Measurements from ENCODE around the gene SLC5A10. TPM values are rescaled to one million over a fixed set of nuclear protein-coding genes. Genes with fewer than 3 reads are reported as not detected.

SLC5A10 gene
- total RNA-seq (2014; rRNA removed; shearing (Covaris generic)) (0.10 TPM in 1 of 2 replicates, not detected in the other), polyA plus RNA-seq (2016; fragmentation: Nextera tagmentation; extraction: Ambion mirVana) (not detected in 2 replicates)
- long read RNA-seq, partial matches to known transcripts = 0 of 2 reads
- long read RNA-seq, other reads (novel, unspliced or antisense) = 2 of 2 reads

DNA sequence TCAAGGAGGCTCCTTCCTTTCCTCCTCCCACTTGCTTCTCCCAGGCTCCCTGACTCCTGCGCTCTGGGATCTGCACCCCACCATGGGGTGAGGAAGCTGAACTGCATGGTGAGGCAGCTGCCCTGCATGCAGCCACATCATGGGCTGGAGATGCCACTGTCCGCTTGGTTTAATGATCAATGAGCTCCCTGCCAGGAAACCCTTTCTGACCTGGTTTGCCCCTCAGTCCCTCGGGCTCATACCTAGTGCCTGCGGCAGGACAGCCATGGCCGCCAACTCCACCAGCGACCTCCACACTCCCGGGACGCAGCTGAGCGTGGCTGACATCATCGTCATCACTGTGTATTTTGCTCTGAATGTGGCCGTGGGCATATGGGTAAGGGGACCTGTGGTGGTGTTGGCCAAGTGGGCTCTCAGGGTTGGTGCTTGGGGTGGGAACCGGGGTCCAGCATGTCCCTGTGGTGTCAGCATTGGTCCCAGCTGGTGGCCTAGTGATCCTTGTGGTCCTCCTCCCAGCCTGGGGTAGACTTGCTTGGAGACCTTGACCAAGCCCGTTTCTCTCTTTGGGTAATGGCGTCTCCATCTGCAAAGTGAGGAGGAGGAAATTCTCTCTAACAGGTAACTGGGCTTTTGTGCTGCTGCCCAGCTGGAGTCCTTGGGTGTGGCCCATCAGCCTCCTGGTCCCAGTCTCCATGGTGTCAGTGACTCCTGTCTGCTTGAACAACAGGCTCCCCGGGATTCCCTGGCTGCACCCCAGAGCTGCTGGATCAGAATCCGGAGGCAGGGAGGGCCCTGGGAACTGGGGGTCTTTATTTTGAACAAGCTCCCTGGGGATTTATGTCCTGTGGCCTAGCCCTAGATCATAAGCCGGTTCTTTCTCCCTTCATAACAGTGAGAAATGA, at the start of gene SLC5A10:
TSS of gene SLC5A10 (plus strand) at position 225 of the 902 bp plus-strand sequence. CDS start at position 266, 41 bp downstream.
- Mint-ChIP-seq H3K4me3 (no peak within 1 kb of the TSS), H3K27me3 (ENCODE audit: insufficient read depth, low read depth, poor library complexity) (peaks cover 7% of the 10 kb centered on the region), H3K9me3 (peaks cover 2% of the 10 kb centered on the region; the same call in 1 of the 3 replicates), H3K36me3 (ENCODE audit: low read depth) (no peaks in the 10 kb centered on the region), H3K27ac (no peak within 1 kb of the TSS), H3K4me1 (no peaks in the 10 kb centered on the region)
- Histone ChIP-seq H3K4me1 (ENCODE audit: insufficient read depth) (no peaks in the 10 kb centered on the region), H3K27ac (ENCODE audit: low read depth) (no peak within 1 kb of the TSS), H3K9me2 (ENCODE audit: insufficient read depth) (no peaks in the 10 kb centered on the region), H4K20me1 (replicated peaks; ENCODE audit: insufficient read depth) (no peaks in the 10 kb centered on the region), H3K36me3 (ENCODE audit: insufficient read depth) (no peaks in the 10 kb centered on the region), H2AFZ (peak within 1 kb of the TSS; percentile 74; the same call in 1 of the 2 replicates), H3K4me2 (no peak within 1 kb of the TSS), H3F3A (replicated peaks; ENCODE audit: low read depth) (no peaks in the 10 kb centered on the region), H3K79me2 (replicated peaks; ENCODE audit: insufficient read depth) (no peaks in the 10 kb centered on the region), H3K4me3 (no peak within 1 kb of the TSS), H3K27me3 (ENCODE audit: insufficient read depth) (no peaks in the 10 kb centered on the region)
- TF ChIP-seq, protein P1, sequence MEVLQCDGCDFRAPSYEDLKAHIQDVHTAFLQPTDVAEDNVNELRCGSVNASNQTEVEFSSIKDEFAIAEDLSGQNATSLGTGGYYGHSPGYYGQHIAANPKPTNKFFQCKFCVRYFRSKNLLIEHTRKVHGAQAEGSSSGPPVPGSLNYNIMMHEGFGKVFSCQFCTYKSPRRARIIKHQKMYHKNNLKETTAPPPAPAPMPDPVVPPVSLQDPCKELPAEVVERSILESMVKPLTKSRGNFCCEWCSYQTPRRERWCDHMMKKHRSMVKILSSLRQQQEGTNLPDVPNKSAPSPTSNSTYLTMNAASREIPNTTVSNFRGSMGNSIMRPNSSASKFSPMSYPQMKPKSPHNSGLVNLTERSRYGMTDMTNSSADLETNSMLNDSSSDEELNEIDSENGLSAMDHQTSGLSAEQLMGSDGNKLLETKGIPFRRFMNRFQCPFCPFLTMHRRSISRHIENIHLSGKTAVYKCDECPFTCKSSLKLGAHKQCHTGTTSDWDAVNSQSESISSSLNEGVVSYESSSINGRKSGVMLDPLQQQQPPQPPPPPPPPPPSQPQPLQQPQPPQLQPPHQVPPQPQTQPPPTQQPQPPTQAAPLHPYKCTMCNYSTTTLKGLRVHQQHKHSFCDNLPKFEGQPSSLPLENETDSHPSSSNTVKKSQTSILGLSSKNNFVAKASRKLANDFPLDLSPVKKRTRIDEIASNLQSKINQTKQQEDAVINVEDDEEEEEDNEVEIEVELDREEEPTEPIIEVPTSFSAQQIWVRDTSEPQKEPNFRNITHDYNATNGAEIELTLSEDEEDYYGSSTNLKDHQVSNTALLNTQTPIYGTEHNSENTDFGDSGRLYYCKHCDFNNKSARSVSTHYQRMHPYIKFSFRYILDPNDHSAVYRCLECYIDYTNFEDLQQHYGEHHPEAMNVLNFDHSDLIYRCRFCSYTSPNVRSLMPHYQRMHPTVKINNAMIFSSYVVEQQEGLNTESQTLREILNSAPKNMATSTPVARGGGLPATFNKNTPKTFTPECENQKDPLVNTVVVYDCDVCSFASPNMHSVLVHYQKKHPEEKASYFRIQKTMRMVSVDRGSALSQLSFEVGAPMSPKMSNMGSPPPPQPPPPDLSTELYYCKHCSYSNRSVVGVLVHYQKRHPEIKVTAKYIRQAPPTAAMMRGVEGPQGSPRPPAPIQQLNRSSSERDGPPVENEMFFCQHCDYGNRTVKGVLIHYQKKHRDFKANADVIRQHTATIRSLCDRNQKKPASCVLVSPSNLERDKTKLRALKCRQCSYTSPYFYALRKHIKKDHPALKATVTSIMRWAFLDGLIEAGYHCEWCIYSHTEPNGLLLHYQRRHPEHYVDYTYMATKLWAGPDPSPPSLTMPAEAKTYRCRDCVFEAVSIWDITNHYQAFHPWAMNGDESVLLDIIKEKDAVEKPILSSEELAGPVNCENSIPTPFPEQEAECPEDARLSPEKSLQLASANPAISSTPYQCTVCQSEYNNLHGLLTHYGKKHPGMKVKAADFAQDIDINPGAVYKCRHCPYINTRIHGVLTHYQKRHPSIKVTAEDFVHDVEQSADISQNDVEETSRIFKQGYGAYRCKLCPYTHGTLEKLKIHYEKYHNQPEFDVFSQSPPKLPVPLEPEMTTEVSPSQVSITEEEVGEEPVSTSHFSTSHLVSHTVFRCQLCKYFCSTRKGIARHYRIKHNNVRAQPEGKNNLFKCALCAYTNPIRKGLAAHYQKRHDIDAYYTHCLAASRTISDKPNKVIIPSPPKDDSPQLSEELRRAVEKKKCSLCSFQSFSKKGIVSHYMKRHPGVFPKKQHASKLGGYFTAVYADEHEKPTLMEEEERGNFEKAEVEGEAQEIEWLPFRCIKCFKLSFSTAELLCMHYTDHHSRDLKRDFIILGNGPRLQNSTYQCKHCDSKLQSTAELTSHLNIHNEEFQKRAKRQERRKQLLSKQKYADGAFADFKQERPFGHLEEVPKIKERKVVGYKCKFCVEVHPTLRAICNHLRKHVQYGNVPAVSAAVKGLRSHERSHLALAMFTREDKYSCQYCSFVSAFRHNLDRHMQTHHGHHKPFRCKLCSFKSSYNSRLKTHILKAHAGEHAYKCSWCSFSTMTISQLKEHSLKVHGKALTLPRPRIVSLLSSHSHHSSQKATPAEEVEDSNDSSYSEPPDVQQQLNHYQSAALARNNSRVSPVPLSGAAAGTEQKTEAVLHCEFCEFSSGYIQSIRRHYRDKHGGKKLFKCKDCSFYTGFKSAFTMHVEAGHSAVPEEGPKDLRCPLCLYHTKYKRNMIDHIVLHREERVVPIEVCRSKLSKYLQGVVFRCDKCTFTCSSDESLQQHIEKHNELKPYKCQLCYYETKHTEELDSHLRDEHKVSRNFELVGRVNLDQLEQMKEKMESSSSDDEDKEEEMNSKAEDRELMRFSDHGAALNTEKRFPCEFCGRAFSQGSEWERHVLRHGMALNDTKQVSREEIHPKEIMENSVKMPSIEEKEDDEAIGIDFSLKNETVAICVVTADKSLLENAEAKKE (CRISPR knock-in tag; IDR thresholded peaks at IDR 0.05) = no peak
- TF ChIP-seq, protein P2, sequence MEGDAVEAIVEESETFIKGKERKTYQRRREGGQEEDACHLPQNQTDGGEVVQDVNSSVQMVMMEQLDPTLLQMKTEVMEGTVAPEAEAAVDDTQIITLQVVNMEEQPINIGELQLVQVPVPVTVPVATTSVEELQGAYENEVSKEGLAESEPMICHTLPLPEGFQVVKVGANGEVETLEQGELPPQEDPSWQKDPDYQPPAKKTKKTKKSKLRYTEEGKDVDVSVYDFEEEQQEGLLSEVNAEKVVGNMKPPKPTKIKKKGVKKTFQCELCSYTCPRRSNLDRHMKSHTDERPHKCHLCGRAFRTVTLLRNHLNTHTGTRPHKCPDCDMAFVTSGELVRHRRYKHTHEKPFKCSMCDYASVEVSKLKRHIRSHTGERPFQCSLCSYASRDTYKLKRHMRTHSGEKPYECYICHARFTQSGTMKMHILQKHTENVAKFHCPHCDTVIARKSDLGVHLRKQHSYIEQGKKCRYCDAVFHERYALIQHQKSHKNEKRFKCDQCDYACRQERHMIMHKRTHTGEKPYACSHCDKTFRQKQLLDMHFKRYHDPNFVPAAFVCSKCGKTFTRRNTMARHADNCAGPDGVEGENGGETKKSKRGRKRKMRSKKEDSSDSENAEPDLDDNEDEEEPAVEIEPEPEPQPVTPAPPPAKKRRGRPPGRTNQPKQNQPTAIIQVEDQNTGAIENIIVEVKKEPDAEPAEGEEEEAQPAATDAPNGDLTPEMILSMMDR (conservative IDR thresholded peaks at IDR 0.05; ENCODE audit: low read depth in 2 of 2) = peak; percentile 36 to 62
- no peak for TF ChIP-seq NANOG (IDR thresholded peaks at IDR 0.05; ENCODE audit: borderline replicate concordance)
- TF ChIP-seq STAT1 (IDR thresholded peaks at IDR 0.05; ENCODE audit: unreplicated experiment) = no peak
- DNase-seq (ENCODE audit: low spot score) (peak; percentile 64), ATAC-seq (peak; percentile 95)

All from GM23338 (cell line).